Activated CD4-positive, alpha-beta T cell treated with anti-CD3 and anti-CD28 coated beads, Interleukin-2, amount 50 U/mL, for 4 hours (primary cell): ENCODE measurements around the gene PRKCB.
"Not testable (repeated sequence)": the region's sequence is repeated elsewhere in the genome, so short reads cannot be mapped to it uniquely, and the experiment has no call there.

Source experiments
- DNase-seq, 2 experiments: peaks; one replicate each; pipeline ENCODE4 v3.0.0-alpha.2; 2020

The PRKCB gene

DNA sequence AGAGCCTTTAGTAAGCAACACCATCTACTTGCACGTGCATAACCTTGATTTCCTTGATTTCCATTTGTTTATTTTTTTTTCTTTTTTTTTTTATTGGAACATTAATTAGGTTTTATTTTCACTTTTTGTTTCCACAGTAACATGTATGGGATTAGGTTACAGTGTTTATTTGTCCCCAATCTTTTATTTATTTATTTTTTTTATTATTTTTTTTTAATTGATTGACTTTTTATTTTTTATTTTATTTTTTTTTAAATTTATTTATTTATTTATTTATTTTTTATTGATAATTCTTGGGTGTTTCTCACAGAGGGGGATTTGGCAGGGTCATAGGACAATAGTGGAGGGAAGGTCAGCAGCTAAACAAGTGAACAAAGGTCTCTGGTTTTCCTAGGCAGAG is 272.3 kb downstream of the PRKCB start:
- DNase-seq: not testable (repeated sequence)

DNA sequence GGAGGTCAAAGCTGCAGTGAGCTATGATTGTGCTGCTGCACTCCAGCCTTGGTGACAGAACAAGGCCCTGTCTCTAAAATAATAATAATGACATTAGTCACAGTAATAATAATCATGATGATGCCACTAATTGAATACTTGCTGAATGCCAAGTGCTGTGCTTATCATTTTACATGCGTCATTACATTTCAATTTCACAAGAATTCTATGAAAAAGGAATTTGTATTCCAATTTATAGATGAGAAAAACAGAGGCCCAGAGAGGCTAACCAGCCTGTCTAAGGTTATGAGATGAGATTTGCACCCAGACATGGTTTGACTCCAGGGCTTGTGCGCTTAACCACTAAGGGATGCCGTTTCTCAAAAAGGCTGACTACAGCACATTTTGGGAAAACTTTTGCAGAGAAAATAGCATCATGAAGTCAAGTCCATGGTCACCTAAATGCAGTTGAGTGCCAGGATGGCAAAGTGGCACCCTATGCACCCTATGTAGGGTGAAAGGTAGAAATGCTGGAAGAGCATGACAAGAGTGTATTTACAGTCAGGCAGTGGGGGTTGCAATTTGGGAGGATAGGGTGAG is 276.0 kb downstream of the PRKCB start:
- DNase-seq: no peak

DNA sequence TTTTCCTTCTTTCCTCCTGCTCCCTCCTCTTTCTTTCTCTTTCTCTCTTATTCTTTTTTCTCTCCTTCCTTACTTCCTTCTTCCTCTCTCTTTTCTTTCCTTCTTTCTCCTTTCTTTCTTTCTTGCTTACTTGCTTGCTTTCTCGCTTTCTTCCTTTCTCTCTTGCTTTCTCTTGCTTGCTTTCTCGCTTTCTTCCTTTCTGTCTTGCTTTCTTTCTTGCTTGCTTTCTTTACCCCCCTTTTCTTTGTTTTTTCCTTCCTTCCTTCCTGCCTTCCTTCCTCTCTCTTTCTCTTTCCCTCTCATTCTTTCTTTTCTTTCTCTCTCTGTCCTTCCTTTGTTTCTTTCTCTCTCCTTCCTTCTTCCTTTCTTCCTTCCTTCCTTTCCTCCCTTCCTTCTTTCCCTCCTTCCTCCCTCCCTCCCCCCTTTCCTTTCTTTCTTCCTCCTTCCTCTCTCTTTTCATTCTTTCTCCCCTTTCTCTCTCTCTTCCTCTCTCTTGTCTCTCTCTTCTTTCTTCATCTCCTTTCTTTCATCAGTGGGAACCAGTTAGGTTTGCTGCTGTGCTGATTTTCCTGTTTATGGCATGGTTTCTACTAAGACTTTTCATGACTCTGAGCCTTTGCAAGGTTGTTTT is 277.4 kb downstream of the PRKCB start:
- DNase-seq: no peak

DNA sequence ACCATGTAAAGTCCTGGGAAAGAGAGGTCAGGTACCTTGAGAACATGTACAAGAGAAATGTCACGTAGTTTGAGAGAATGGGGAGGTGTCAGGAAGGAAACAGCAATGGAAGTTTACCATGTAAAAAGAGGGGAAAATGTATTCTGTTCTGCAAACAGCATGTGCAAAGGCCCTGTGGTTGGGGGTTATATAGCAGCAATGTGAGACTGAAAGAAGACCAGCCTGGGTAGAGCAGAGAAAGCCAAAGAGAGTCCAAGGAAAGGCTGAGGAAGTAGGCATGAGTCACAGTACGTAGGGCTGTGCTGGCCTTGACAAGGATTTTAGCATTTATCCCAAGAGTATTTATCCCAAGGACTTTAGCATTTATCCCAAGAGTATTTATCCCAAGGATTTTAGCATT is 279.1 kb downstream of the PRKCB start:
- DNase-seq: no peak

DNA sequence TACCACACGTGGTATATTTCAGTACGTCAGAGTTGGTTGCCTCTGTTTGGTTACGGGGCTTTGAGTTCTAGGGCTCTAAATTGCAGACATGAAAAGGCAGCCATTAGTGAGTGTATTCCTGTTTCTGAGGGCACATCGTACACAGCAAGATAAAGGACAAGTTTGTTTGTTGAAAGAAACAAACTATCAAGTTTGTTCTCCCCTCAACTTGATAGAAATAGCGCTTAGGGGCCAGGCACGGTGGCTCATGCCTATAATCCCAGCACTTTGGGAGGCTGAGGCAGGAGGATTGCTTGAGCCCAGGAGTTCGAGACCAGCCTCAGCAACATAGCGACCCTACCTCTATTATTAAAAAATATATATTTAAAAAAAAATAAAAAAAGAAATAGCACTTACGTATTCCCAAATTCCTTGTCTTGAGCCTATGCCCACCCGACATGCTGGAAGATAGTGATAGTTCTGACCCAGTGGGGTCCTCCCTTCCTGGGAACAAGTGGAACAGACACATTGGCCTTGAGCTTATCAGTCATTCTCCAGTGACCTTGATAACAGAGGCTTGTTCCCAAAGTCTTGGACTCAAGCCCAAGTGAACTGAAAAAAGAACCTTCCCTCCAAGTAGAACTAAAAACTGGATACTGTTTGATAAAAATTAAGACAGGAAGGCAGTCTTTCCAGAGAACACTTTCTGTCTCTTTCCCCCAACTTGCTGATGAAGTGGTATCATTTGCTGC is 280.4 kb downstream of the PRKCB start:
- DNase-seq: no peak

DNA sequence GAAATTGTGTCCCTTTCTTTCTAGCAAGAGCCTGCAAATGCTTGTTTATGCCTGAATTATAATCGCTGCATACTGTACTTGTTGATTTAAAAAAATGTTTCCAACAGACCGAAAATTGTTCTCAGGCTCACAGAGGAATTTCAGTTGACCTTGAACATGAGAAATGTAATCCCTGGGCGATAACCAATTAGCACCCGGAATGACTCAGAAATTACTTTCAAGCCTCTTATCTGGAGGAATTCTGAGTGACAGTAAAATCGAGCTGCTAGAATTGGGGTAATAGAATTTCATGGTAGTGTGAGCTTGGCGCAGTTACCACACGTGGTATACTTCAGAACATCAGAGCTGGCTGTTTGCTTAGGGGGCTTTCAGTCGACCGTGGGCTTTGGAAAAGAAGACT is 281.2 kb downstream of the PRKCB start:
- DNase-seq: no peak

DNA sequence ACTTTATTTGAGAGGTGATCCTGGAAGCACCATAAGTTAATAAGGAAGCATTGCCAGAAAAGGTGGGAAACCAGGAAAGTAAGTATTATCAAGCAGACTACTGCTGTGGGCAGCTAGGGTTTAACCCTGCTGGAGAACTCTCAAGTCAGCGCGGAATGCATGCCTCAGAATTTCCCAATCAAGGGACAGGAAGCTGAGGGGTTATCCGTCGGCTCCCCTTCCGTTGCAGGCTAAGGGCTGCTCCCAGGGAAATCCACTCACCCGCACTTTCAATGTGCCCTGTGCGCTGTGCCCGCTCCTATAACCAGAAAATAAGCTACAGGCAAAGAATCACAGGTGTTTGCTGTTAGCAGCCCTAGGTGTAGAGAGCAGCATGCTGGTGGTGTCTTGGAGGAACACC is 281.9 kb downstream of the PRKCB start:
- no peak for DNase-seq

DNA sequence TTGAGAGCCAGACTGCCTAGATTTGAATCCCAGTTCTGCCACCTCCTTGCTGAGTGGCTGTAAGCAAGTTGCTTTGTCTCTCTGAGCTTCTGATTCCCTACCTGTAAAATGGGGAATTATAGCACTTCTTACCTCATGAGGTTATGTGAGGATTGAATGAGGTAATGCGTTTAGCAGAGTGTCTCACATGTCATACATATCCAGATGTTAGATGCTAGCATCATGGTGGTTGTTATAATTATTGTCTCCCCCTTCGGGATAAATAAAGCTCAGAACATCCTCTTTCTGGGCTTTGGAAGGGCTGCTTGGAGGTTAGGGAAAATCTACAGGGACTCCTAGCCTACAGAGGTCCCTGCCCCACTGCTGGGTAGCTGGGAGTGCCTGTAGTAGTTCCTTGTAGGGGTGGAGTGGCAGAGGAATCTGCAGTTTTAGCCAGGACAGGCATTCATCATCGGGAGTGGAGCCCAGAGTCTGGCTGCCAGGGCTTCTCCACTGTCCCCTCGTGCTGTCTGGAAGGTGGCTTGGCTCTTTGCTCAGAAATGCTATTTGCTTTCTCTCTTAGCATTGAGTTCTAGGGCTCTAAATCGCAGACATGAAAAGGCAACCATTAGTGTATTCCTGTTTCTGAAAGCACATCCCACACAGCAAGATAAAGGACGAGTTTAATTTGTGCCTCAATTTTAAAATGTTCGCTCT is 282.5 kb downstream of the PRKCB start:
- DNase-seq: no peak

DNA sequence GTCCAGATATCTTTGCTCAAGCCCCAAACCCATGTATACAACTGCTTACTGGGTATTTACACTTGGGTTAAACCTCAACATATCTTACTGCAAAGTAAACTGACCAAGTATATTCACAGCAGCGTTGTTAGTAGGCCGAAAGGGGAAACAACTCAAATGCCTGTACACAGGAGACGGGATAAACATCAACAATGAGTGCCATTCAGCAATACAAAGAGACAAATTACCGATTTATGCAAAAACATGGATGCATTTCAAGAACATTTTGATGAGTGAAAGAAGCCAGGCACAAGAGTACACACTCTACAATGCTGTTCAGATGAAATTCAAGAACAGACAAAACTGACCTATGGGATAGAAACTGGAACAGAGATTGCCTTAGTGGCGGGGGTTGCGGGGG is 284.0 kb downstream of the PRKCB start:
- DNase-seq: no peak

DNA sequence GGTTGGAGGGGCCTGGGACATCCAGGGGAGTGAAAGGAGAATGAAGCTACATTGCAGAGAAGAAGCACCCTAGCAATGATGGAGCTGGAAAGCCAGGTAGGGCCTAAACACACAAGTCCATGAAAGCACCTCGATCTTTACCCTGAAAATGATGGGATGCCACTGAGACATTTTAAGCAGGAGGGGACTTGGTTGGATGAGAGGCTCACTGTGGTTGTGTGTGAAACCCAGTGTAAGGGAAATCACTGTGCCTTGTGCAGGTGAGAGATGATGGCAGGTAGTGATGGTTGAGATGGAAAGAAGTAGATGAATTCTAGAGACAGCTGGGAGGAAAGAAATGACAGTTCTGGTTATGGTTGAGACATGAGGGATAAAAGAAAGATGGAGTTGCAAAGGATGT is 287.5 kb downstream of the PRKCB start:
- DNase-seq: no peak

DNA sequence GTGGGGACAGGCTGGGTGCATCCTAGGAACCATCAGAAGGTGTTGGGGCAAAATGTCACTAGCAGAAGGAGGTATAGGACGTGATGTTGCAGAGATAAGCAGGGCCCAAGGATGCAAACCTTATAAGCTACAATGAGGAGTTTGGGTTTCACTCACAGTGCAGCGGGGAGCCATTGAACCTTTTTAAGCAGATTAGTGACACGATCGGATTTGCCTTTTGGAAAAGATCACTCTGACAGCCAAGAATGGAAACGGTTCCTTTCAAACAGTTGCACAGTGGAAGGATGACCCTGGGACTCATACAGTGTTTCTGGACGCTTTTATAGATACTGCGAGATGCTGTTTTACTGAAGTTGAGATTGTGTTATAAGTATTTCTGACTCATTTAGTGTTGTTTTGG is 288.5 kb downstream of the PRKCB start:
- DNase-seq: no peak

DNA sequence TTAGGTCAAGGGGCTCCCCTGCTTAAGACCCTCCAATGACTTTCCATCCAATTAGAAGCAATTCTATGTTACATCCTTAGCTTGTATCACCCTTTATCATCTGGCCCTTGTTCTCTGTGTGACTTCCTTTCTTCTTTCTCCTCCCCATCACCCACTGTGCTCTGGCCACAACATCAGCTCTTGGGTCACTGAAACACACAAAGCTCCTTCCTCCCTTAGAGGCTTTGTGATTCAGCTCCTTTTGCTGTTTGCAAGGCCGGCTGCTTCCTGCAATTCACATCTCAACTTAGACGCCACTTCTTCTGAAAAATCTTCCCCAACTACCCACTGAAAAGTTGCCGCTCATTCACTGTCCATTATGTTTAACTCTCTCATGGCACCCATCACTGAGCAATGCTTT is 289.4 kb downstream of the PRKCB start:
- DNase-seq: no peak

DNA sequence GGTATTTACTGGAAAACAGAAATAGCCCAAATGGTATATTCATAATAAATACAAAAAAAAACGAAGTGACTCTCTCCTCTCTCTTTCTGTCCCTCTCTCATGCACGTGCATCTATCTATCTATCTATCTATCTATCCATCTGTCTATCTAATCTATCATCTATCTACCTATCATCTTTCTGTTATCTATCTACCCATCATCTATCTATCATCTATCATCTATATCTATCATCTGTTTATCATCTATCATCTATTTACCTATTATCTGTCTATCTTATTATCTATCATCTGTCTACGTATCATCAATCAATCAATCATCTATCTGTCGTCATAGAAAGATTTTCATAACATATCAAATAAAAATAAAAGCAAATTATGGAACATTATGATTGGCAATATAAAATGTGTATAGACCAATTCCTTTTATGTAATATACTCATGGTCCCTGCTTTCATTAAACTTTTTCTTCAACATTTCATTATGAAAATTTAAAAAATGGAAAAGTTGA is 293.7 kb downstream of the PRKCB start:
- DNase-seq: no peak

DNA sequence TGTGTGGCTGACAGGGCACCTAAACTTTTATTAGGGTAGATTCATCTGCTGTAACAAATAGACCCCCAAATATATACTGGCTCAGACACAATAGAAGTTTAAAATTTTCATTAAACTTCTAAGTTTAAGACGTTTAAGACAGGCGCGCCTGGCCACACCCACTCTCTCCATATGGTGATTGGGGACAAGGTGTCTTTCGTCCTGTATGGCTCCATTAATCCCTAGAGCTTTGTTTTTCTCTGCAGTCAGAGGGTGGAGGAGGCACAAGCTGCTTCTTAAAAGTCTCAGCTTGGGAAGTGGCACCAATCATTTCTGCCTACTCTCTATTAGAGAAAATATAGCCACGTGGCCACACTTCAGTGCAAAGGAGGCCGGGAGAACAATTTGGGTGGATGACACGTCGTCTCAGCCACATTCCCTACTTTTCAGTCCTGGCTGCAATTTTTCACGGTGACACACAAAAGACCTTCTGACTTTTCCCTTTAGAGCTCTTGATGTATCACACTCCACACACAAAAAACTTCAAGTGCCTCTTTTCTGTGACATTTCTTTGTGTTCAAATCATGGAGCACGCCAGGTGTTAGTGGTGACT is 294.8 kb downstream of the PRKCB start:
- DNase-seq: no peak

DNA sequence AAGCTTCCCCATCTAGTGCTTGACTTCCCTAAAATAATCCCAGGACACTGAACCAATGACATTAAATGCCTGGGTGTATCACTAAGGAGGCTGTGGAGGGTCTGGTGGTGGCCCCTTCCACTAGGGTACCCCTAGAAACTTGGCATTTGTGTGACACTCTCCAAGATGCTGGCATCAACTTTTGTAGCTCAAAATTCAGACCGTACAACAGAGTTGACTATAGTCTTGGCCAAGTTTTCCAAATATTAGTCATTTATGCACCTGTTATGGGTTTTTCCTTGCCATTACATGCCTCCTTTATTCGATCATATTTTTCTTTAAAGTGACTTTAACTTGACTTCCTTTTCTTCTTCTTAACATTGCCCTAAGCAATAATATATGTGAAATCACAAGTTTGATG is 295.5 kb downstream of the PRKCB start:
- DNase-seq: no peak

DNA sequence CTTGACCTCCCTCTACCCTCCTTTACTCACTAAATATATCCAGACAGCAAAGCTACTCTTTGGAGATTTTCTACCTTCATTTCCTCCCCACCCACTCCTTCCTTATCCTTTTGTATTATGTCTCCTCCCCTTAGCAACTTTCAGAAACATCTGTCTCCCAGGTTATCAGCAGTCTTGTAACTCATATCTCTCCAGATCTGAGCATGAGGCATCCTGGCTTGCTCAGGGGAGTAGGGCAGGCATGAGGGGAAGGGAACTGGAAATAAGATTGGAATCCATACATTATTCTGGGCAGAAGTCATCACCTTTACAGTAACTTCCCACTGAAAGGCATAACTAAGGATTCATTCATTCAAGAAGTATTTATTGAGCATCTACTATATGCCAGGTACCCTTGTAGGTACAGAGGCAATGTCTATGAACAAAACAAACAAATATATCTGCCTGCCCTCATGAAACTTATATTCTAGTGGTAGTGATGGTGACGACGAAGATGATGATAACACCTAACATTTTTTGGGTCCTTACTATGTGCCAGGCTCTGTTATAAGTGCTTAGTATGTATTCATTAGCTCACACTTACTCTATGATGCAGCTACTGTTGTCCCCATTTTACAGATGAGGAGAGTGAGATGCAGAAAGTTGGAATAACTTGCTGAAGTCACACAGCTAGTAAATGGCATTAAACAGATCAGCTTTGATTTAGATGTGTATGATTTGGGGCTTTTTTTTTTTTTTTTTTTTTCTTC is 296.4 kb downstream of the PRKCB start:
- DNase-seq: no peak

DNA sequence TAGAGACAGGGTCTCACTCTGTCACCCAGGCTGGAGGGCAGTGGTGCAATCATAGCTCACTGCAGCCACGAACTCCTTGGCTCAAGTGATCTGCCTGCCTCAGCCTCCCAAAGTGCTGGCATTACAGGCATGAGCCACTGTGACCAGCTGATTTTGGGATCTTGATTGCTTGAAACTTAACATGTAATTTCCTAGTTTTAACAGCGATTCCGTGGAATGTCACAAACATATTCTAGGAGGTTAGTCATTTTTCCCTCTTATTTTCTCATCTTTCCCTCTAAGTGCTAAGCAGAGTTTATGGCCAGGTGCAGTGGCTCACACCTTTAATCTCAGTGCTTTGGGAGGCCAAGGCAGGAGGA is 297.0 kb downstream of the PRKCB start:
- DNase-seq: no peak

DNA sequence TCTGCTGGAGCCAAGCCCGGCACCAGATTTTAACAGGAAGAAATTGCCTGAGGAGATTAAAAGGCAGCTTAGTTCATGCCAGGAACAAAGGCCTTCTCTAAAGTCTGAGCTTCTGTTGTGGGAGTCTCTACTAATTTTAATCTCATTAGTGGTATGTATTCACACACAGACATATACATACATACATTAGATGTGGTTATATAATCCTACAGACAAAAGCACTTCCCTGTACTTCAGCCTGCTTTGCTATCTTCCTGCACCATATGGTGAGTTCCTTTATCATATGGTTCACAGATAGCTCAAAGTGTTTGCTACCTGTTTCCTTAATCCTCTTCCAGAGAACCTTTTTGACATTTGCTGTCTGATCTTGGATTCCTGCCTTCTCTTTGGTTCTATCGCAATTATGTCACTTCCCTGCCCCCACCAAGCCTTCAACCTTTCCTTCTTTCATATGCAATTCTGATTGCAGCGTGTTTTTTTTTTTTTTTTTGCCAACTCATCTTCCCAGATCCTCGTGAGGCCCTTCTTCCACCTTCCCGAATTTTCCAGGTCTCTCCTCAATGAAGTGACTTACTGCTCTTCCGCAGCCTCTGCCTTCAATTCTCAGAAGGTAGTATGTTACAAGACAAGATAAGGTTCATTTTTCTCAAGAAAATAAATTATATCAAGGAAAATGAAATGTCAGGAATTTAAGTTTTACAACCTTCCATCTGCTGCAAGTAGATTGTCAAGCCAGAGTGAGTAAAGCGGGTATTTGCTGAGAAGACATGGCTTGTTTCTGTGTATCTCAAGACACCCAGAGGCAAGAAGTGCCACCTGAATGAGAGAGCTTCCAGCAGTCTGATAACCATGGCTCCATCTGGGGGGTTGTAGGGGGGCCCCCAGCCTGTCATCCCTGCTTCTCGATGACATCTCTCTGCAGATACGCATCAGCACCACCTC is 300.1 kb downstream of the PRKCB start:
- DNase-seq: no peak

DNA sequence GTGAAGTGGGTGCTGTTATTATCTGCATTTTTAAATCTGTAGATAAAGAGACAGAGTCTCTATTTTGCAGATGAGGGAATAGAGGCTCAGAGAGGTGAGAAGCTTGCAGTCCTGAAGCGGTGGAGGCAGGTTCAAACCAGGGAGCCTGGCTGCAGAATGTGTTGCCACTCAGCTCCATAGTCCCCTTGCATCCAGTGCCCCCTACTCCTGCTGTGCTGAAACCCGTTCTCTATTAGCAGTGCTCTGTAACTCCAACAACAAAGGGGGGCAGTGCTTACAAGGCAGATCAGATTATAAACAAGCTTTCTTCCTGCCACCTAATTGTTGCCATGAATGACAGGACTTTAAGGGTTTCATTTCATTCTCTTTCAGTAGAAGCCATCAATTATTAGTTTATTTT is 302.2 kb downstream of the PRKCB start:
- DNase-seq: no peak

DNA sequence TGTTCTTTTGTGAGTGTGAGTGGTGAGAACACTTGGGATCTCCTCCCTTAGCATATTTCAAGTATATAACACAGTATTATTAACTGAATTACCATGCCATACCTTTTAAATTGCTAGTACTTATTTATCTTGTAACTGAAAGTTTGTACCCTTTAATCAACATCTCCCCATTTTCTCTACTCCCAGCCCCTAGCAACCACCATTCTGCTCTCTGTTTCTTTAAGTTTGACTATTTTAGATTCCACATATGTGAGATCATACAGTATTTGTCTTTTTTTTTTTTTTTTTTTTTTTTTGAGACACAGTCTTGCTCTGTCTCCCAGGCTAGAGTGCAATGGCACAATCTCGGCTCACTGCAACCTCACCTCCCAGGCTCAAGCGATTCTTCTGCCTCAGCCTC is 302.8 kb downstream of the PRKCB start:
- no peak for DNase-seq

DNA sequence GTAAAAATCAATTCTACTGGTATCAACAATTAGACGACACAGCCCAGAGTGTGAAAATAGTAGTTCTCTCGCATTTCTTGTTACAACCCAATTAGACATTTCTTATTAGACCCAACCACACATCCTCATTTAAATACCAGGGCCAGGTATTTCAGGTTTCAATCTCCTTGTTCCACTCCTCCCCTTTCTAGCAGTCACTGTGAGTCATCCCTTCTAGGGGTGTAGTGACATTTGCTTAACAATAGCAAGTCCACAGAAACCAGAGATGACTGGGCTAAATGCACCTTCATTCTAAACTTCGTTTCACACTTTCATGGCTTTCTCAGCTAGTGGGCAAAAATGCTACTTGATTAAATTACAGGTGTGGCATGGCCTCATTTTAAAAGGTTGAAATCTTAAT is 303.5 kb downstream of the PRKCB start:
- no peak for DNase-seq

DNA sequence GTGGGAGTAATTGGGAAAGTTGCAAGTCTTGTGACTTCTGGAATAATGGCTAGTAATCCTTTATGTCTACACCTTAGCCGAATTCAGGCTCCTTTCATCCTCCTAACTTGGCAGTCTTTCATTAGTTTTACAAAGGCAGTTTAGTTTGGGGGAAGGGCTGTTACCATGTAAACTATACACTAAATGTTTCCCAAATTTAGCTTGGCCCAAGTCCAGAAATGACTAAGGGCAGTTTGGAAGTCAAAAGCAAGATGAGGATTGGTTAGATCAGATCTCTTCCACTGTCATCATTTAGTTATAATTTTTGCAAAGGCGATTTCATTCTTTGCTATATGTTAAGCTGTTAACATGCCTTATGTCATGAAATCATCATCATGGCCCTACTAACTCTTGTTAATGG is 304.9 kb downstream of the PRKCB start:
- DNase-seq: no peak
